H1 (cell line): Measurements from ENCODE around the gene CTSC.

ENCODE experiments used
- CBX5 ChIP-seq: fragments of 300-800, 300-1000 bp; sonication (generic); IDR thresholded peaks from 2 replicates; pipeline ENCODE4 v1.7.1; 2016; ENCODE audit warnings: antibody characterized with exemption, low read length, low read depth
- CHD2 ChIP-seq: IDR thresholded peaks from 2 replicates; pipeline ENCODE4 v1.6.1; 2012; ENCODE audit warnings: low read length, improper control_type of control experiment
- CHD7 ChIP-seq: fragments of 300-600 bp; sonication (generic); IDR thresholded peaks from 2 replicates; pipeline ENCODE4 v1.7.1; 2012; ENCODE audit warnings: low read length, moderate library complexity, mild to moderate bottlenecking, inconsistent platforms; ENCODE audit not compliant: insufficient replicate concordance
- EZH2 ChIP-seq: fragments of 200-600 bp; sonication (generic); IDR thresholded peaks from 2 replicates; pipeline ENCODE4 v1.7.1; 2012; ENCODE audit warnings: low read depth, mild to moderate bottlenecking, moderate library complexity, low read length, inconsistent platforms; ENCODE audit not compliant: severe bottlenecking
- GTF2F1 ChIP-seq: IDR thresholded peaks from 2 replicates; pipeline ENCODE4 v1.6.1; 2012; ENCODE audit warnings: low read depth, low read length, improper control_type of control experiment, borderline replicate concordance
- JUND ChIP-seq: IDR thresholded peaks from 2 replicates; pipeline ENCODE4 v1.6.1; 2011; ENCODE audit warnings: mild to moderate bottlenecking, improper control_type of control experiment, low read length
- TAF1 ChIP-seq: IDR thresholded peaks from 2 replicates; pipeline ENCODE4 v1.6.1; 2011; ENCODE audit warnings: mild to moderate bottlenecking, low read depth, low read length
- TCF12 ChIP-seq: IDR thresholded peaks from 2 replicates; pipeline ENCODE4 v1.6.1; 2011; ENCODE audit warnings: low read depth, mild to moderate bottlenecking, low read length
- TEAD4 ChIP-seq: IDR thresholded peaks from 2 replicates; pipeline ENCODE4 v1.6.1; 2012; ENCODE audit warnings: low read depth, low read length, inconsistent platforms, mixed read lengths
- TF ChIP-seq, protein P1 (sequence below), 3 experiments: IDR thresholded peaks; 1 replicate in 2 of 3; 2 replicates in 1 of 3; pipeline versions ENCODE4 v1.5.1 to v1.6.1; 2011; ENCODE audit warnings: low read length in 3 of 3, mild to moderate bottlenecking in 3 of 3, inconsistent platforms in 2 of 3, low read depth in 1 of 3, moderate library complexity in 1 of 3; ENCODE audit not compliant: insufficient read depth in 1 of 3; ENCODE audit errors: control extremely low read depth in 1 of 3

DNA sequence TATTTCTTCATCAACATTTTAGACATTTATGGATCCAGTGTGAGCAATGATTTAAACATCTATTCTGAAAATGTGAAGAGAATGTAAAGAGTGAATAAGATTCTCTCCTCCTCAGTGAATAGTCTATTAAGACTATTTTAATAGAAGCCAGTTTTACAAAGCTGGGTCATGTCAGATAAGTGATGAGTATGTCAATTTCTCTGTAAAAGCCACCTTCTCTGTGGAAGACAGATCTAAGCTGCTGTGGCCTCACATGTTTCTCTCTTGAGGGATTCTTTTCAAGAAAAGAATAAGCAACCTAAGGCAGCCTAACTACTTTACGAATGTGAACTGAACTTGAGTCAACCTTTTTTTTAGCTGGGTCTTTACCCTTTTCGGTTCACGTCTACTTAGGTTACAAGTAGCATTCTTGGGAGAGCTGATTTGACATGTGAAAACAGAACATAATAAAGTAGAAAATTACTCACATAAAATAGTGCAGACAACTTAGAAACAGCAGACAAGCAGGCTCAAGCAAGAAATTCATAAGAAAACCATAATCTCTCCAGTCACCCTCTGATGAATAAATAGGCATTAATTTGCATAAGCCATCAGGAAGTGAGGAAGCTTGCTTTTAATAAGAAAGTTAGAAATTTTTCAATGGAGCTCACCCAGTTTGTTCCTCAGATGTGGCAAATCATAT lies 9.9 kb downstream of the CTSC start:
- TF ChIP-seq TAF1 (no peak), TEAD4 (no peak), CHD2 (no peak), GTF2F1 (no peak), TCF12 (no peak), CHD7 (no peak), JUND (no peak), CBX5 (no peak), EZH2 (no peak)
- TF ChIP-seq, protein P1, sequence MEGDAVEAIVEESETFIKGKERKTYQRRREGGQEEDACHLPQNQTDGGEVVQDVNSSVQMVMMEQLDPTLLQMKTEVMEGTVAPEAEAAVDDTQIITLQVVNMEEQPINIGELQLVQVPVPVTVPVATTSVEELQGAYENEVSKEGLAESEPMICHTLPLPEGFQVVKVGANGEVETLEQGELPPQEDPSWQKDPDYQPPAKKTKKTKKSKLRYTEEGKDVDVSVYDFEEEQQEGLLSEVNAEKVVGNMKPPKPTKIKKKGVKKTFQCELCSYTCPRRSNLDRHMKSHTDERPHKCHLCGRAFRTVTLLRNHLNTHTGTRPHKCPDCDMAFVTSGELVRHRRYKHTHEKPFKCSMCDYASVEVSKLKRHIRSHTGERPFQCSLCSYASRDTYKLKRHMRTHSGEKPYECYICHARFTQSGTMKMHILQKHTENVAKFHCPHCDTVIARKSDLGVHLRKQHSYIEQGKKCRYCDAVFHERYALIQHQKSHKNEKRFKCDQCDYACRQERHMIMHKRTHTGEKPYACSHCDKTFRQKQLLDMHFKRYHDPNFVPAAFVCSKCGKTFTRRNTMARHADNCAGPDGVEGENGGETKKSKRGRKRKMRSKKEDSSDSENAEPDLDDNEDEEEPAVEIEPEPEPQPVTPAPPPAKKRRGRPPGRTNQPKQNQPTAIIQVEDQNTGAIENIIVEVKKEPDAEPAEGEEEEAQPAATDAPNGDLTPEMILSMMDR (IDR thresholded peaks at IDR 0.05; ENCODE audit: control extremely low read depth in 1 of 3, insufficient read depth in 1 of 3, low read depth in 1 of 3, low read length in 3 of 3): no peak
